ENCODE measurements around the gene ZNF200.
"Not testable (repeated sequence)": the region's sequence is repeated elsewhere in the genome, so short reads cannot be mapped to it uniquely, and the experiment has no call there.

Gene ZNF200

GRCh38 chr16:3234857-3235561 is at the start of gene ZNF200:
ZNF200 (minus strand) TSS chr16:3235158; CDS start chr16:3233755, 1,403 bp downstream.
- peak; percentile 85 to 86 (median 85) for DNase-seq (ENCODE audit: low read depth in 3 of 3)

GRCh38 chr16:3283543-3284447 is 48.8 kb upstream of the ZNF200 start:
- no peak for DNase-seq (ENCODE audit: low read depth in 3 of 3)

- DNase-seq (ENCODE audit: low read depth in 3 of 3) = peak; percentile 81 to 89 (median 89)
Observed at GRCh38 chr16:3282730-3283542, 48.0 kb upstream of the ZNF200 start, which contains the start of gene ZNF263. ZNF263 (plus strand) TSS chr16:3283491; CDS start chr16:3283819, 328 bp downstream.

- no peak for DNase-seq (ENCODE audit: low read depth in 3 of 3)
Observed at GRCh38 chr16:3282103-3282729, 47.3 kb upstream of the ZNF200 start.

- no peak for DNase-seq (ENCODE audit: low read depth in 3 of 3)
Observed at GRCh38 chr16:3281222-3281820, 46.4 kb upstream of the ZNF200 start.

- DNase-seq (ENCODE audit: low read depth in 3 of 3) = no peak
Observed at GRCh38 chr16:3276679-3277078, 41.7 kb upstream of the ZNF200 start.

GRCh38 chr16:3274947-3275346 is 40.0 kb upstream of the ZNF200 start:
- DNase-seq (ENCODE audit: low read depth in 3 of 3) = no peak

GRCh38 chr16:3274490-3274889 is 39.5 kb upstream of the ZNF200 start:
- DNase-seq (ENCODE audit: low read depth in 3 of 3) = no peak

- not testable (repeated sequence) for DNase-seq (ENCODE audit: low read depth in 3 of 3)
Observed at GRCh38 chr16:3271281-3271680, 36.3 kb upstream of the ZNF200 start.

- not testable (repeated sequence) for DNase-seq (ENCODE audit: low read depth in 3 of 3)
Observed at GRCh38 chr16:3270718-3271117, 35.8 kb upstream of the ZNF200 start.

- DNase-seq (ENCODE audit: low read depth in 3 of 3) = no peak
Observed at GRCh38 chr16:3268294-3268693, 33.3 kb upstream of the ZNF200 start.

GRCh38 chr16:3266873-3267537 is 32.0 kb upstream of the ZNF200 start:
- DNase-seq (ENCODE audit: low read depth in 3 of 3) = no peak

GRCh38 chr16:3264137-3265036 is 29.4 kb upstream of the ZNF200 start:
- peak; percentile 96 to 98 (median 97) for DNase-seq (ENCODE audit: low read depth in 3 of 3)

GRCh38 chr16:3262517-3262916 is 27.6 kb upstream of the ZNF200 start:
- DNase-seq (ENCODE audit: low read depth in 3 of 3) = no peak

- DNase-seq (ENCODE audit: low read depth in 3 of 3) = no peak
Observed at GRCh38 chr16:3259836-3260235, 24.9 kb upstream of the ZNF200 start.

- no peak for DNase-seq (ENCODE audit: low read depth in 3 of 3)
Observed at GRCh38 chr16:3256866-3257465, 22.0 kb upstream of the ZNF200 start.

GRCh38 chr16:3256146-3256865 is 21.3 kb upstream of the ZNF200 start, which contains the start of gene MEFV:
MEFV (minus strand) TSS chr16:3256633; CDS start chr16:3256587, 46 bp downstream.
- no peak for DNase-seq (ENCODE audit: low read depth in 3 of 3)

GRCh38 chr16:3254309-3254708 is 19.4 kb upstream of the ZNF200 start:
- no peak for DNase-seq (ENCODE audit: low read depth in 3 of 3)
